HepG2 (cell line): ENCODE data around the gene WDR5B. TPM values are rescaled to one million over a fixed set of nuclear protein-coding genes. Genes with fewer than 3 reads are reported as not detected.

Experiments
- ARID3A ChIP-seq: IDR thresholded peaks from 2 replicates; pipeline ENCODE4 v1.6.1; 2012; ENCODE audit warnings: low read depth, low read length, improper control_type of control experiment
- EED ChIP-seq: sonication (generic); formaldehyde crosslinking; IDR thresholded peaks from 2 replicates; pipeline ENCODE4 v1.5.0; 2020; ENCODE audit warnings: mild to moderate bottlenecking, missing genetic modification reagents
- GTF3A ChIP-seq: sonication (generic); formaldehyde crosslinking; conservative IDR thresholded peaks from 2 replicates; pipeline ENCODE4 v1.4.0; 2020; ENCODE audit warnings: mild to moderate bottlenecking, missing genetic modification reagents
- HNRNPK ChIP-seq: fragments of 200-400 bp; formaldehyde crosslinking; IDR thresholded peaks from 2 replicates; pipeline ENCODE4 v1.6.1; 2018; ENCODE audit warnings: low read length, low read depth, moderate library complexity, mild to moderate bottlenecking; ENCODE audit not compliant: poor library complexity, severe bottlenecking
- HNRNPUL1 ChIP-seq: fragments of 200-400 bp; formaldehyde crosslinking; IDR thresholded peaks from 2 replicates; pipeline ENCODE4 v1.6.1; 2017; ENCODE audit warnings: low read depth, mild to moderate bottlenecking, low read length, moderate library complexity
- HOXD1 ChIP-seq: sonication (generic); formaldehyde crosslinking; IDR thresholded peaks from 2 replicates; pipeline ENCODE4 v1.5.0; 2020; ENCODE audit warnings: missing genetic modification reagents
- KDM5B ChIP-seq: sonication (generic); formaldehyde crosslinking; IDR thresholded peaks from 2 replicates; pipeline ENCODE4 v1.4.0; 2020; ENCODE audit warnings: missing genetic modification reagents, mild to moderate bottlenecking, borderline replicate concordance
- KLF6 ChIP-seq: IDR thresholded peaks from 2 replicates; pipeline ENCODE4 v1.8.0; 2016; ENCODE audit warnings: missing biosample characterization, missing genetic modification reagents
- SALL1 ChIP-seq: sonication (generic); formaldehyde crosslinking; IDR thresholded peaks from 2 replicates; pipeline ENCODE4 v1.8.0; 2022; ENCODE audit warnings: mild to moderate bottlenecking, missing genetic modification reagents
- SCMH1 ChIP-seq: sonication (generic); formaldehyde crosslinking; IDR thresholded peaks from 2 replicates; pipeline ENCODE4 v1.9.0; 2021; ENCODE audit warnings: missing genetic modification reagents, mild to moderate bottlenecking, borderline replicate concordance
- SIN3A ChIP-seq: IDR thresholded peaks from 2 replicates; pipeline ENCODE4 v1.6.1; 2011; ENCODE audit warnings: low read depth, mild to moderate bottlenecking, control low read depth, low read length, borderline replicate concordance
- TOE1 ChIP-seq: sonication (generic); formaldehyde crosslinking; IDR thresholded peaks from 2 replicates; pipeline ENCODE4 v1.4.0; 2020; ENCODE audit warnings: mild to moderate bottlenecking, missing genetic modification reagents
- TSC22D2 ChIP-seq: sonication (generic); formaldehyde crosslinking; IDR thresholded peaks from 2 replicates; pipeline ENCODE4 v1.5.1; 2020; ENCODE audit warnings: missing genetic modification reagents, mild to moderate bottlenecking, borderline replicate concordance
- ZKSCAN5 ChIP-seq: sonication (generic); formaldehyde crosslinking; IDR thresholded peaks from 2 replicates; pipeline ENCODE4 v1.5.1; 2020; ENCODE audit warnings: mild to moderate bottlenecking, missing genetic modification reagents
- ZMYM4 ChIP-seq: sonication (generic); formaldehyde crosslinking; IDR thresholded peaks from 2 replicates; pipeline ENCODE4 v1.8.1; 2023; ENCODE audit warnings: mild to moderate bottlenecking, missing genetic modification reagents
- ZNF10 ChIP-seq: sonication (generic); formaldehyde crosslinking; IDR thresholded peaks from 2 replicates; pipeline ENCODE4 v1.4.0; 2020; ENCODE audit warnings: mild to moderate bottlenecking, low read depth, missing genetic modification reagents, borderline replicate concordance
- ZNF33A ChIP-seq: sonication (generic); formaldehyde crosslinking; IDR thresholded peaks from 2 replicates; pipeline ENCODE4 v1.5.1; 2020; ENCODE audit warnings: missing genetic modification reagents, mild to moderate bottlenecking, moderate library complexity, borderline replicate concordance
- ZNF451 ChIP-seq: sonication (generic); formaldehyde crosslinking; IDR thresholded peaks from 2 replicates; pipeline ENCODE4 v1.5.0; 2020; ENCODE audit warnings: mild to moderate bottlenecking, missing genetic modification reagents
- ZNF501 ChIP-seq: sonication (generic); formaldehyde crosslinking; IDR thresholded peaks from 2 replicates; pipeline ENCODE4 v1.5.1; 2020; ENCODE audit warnings: mild to moderate bottlenecking, moderate library complexity, missing genetic modification reagents
- ZNF660 ChIP-seq: sonication (generic); formaldehyde crosslinking; IDR thresholded peaks from 2 replicates; pipeline ENCODE4 v1.5.1; 2020; ENCODE audit warnings: mild to moderate bottlenecking, low read depth, missing genetic modification reagents, borderline replicate concordance
- ZNF678 ChIP-seq: sonication (generic); formaldehyde crosslinking; IDR thresholded peaks from 2 replicates; pipeline ENCODE4 v1.4.0; 2020; ENCODE audit warnings: mild to moderate bottlenecking, missing genetic modification reagents
- ZNF713 ChIP-seq: sonication (generic); formaldehyde crosslinking; IDR thresholded peaks from 2 replicates; pipeline ENCODE4 v1.4.0; 2020; ENCODE audit warnings: mild to moderate bottlenecking, missing genetic modification reagents
- ZNF770 ChIP-seq: sonication (generic); formaldehyde crosslinking; IDR thresholded peaks from 2 replicates; pipeline ENCODE4 v1.5.0; 2020; ENCODE audit warnings: mild to moderate bottlenecking, missing genetic modification reagents
- ZNF800 ChIP-seq: sonication (generic); formaldehyde crosslinking; IDR thresholded peaks from 2 replicates; pipeline ENCODE4 v1.4.0; 2020; ENCODE audit warnings: missing genetic modification reagents
- polyA plus RNA-seq, 8 experiments: library from polyadenylated mRNA; depleted of rRNA in 3 of 8; stranded (reverse) in 7 of 8; unstranded in 1 of 8; fragments of >200 nt; fragmentation: Illumina TruSeq in 4 of 8; extraction: Trizol in 4 of 8; gene quantifications; 2 replicates each; pipeline versions ENCODE4 v1.2.1 to v1.2.3, GENCODE V29; 2011 to 2016; ENCODE audit warnings: low read depth in 4 of 8, missing spikeins in 1 of 8, mixed read lengths in 1 of 8; ENCODE audit not compliant: insufficient read depth in 1 of 8
- total RNA-seq, 5 experiments: library from RNA; depleted of rRNA; stranded (reverse); fragments of >200 nt; fragmentation: Illumina TruSeq; extraction: Trizol; gene quantifications; 2 replicates each; pipeline ENCODE4 v1.2.3, GENCODE V29; 2016; ENCODE audit warnings: low read depth in 1 of 5

WDR5B gene
- total and polyA plus RNA-seq, 2 of the 13 experiments (the other 11 are each of a cell fraction or from before 2014, with no cell fraction given): 2.5 to 3.6 TPM

- TF ChIP-seq TOE1 (no peak), ZNF660 (CRISPR knock-in tag) (no peak), ZNF501 (CRISPR knock-in tag) (peak; percentile 79), TSC22D2 (CRISPR knock-in tag) (no peak), KLF6 (CRISPR knock-in tag) (no peak), ZMYM4 (peak; percentile 74; the same call in 1 of the 2 replicates), HNRNPK (no peak), ZKSCAN5 (no peak), ZNF451 (no peak), HOXD1 (CRISPR knock-in tag) (no peak), SALL1 (CRISPR knock-in tag) (peak; percentile 71), SIN3A (peak; percentile 87; the same call in 1 of the 2 replicates), HNRNPUL1 (no peak), SCMH1 (CRISPR knock-in tag) (no peak), ZNF800 (CRISPR knock-in tag) (no peak), ZNF770 (no peak), ZNF33A (CRISPR knock-in tag) (peak; percentile 23; the same call in 1 of the 2 replicates), ZNF713 (CRISPR knock-in tag) (no peak), ZNF678 (CRISPR knock-in tag) (no peak), EED (CRISPR knock-in tag) (0 out of 2 replicates have a peak, but pooled peaks have one; percentile 48), GTF3A (CRISPR knock-in tag) (no peak), ZNF10 (CRISPR knock-in tag) (no peak), KDM5B (CRISPR knock-in tag) (peak; percentile 73; the same call in 1 of the 2 replicates), ARID3A (no peak)
These were observed at the start of gene WDR5B (continued) for GRCh38 chr3:122415762-122416654.
